Measurements from ENCODE around the gene SMARCB1. TPM values are rescaled to one million over a fixed set of nuclear protein-coding genes. Genes with fewer than 3 reads are reported as not detected.

SMARCB1 gene
- polyA plus RNA-seq, 5 donors: 142 to 157 (median 143) TPM

DNA sequence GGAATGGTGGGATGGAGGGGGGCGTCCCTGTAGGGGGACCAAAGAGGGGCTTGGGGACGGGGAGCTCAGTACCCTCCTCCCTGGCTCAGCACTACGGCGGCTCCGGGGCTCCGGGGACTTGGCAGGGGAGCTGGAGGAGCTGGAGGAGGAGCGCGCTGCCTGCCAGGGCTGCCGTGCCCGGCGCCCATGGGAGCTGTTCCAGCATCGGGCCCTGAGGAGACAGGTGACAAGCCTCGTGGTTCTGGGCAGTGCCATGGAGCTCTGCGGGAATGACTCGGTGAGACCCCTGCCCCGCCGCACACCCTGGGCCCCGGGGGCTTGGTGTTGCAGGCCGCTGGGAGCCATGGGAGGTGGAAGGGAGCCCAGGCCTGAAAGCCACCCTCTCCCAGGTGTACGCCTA lies 95.6 kb downstream of the SMARCB1 start:
- DNase-seq: no peak

- no peak for DNase-seq
Observed at GRCh38 chr22:23883658-23884057, 96.9 kb downstream of the SMARCB1 start.

DNA sequence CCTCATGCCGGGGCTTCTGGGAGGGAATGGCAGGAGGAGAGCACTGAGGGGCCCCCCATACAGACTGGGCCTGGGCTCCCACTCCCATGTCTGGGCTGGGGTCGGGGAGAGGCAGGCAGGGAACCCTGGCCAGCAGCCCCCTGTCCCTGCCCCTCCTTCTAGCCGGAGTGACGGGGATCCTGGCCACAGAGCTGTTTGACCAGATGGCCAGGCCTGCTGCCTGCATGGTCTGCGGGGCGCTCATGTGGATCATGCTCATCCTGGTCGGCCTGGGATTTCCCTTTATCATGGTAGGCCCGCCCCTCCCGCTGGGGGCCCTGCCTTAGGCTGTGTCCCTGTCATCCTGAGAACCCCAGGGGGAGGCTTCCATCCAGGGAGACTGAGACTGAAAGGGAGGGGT lies 97.4 kb downstream of the SMARCB1 start:
- no peak for DNase-seq

Other genes with a start within 250 kb of the SMARCB1 start
- gene IGLL1, start 206.7 kb upstream of the SMARCB1 start, polyA plus RNA-seq (ENCODE audit: insufficient read depth in 1 of 5, insufficient read length in 5 of 5, low replicate concordance in 1 of 5): 1 to 10 TPM in 2 of 5 donors, under 1 TPM in 3; 0.28 to 1.8 (median 0.47) TPM
- 1 to 10 TPM; 2.5 to 5.1 (median 3.2) TPM for gene DRICH1, start 154.6 kb upstream of the SMARCB1 start, polyA plus RNA-seq (ENCODE audit: insufficient read depth in 1 of 5, insufficient read length in 5 of 5, low replicate concordance in 1 of 5)
- gene RGL4, start 96.0 kb upstream of the SMARCB1 start, polyA plus RNA-seq (ENCODE audit: insufficient read depth in 1 of 5, insufficient read length in 5 of 5, low replicate concordance in 1 of 5): 1 to 10 TPM; 2.7 to 5.0 (median 4.1) TPM
- gene ZNF70, start 35.9 kb upstream of the SMARCB1 start, polyA plus RNA-seq (ENCODE audit: insufficient read depth in 1 of 5, insufficient read length in 5 of 5, low replicate concordance in 1 of 5): 10 to 100 TPM in 1 of 5 donors, 1 to 10 TPM in 4; 6.8 to 10.0 (median 7.1) TPM
- under 1 TPM in 3 of 5 donors, not detected in 2; 0.61 to 0.91 (median 0.76) TPM for gene VPREB3, start 32.5 kb upstream of the SMARCB1 start, polyA plus RNA-seq (ENCODE audit: insufficient read depth in 1 of 5, insufficient read length in 5 of 5, low replicate concordance in 1 of 5)
- 1 to 10 TPM; 3.7 to 8.6 (median 7.2) TPM for gene C22orf15, start 24.0 kb upstream of the SMARCB1 start, polyA plus RNA-seq (ENCODE audit: insufficient read depth in 1 of 5, insufficient read length in 5 of 5, low replicate concordance in 1 of 5)
- 10 to 100 TPM; 18.4 to 38.4 (median 24.0) TPM for gene CHCHD10, start 19.0 kb upstream of the SMARCB1 start, polyA plus RNA-seq (ENCODE audit: insufficient read depth in 1 of 5, insufficient read length in 5 of 5, low replicate concordance in 1 of 5)
- 10 to 100 TPM in 2 of 5 donors, 1 to 10 TPM in 3; 7.5 to 12.5 (median 9.4) TPM for gene MMP11, start 14.1 kb upstream of the SMARCB1 start, polyA plus RNA-seq (ENCODE audit: insufficient read depth in 1 of 5, insufficient read length in 5 of 5, low replicate concordance in 1 of 5)
- 1 to 10 TPM; 3.5 to 5.3 (median 3.9) TPM for gene DERL3, start 52.0 kb downstream of the SMARCB1 start, polyA plus RNA-seq (ENCODE audit: insufficient read depth in 1 of 5, insufficient read length in 5 of 5, low replicate concordance in 1 of 5)
- 10 to 100 TPM; 14.9 to 24.0 (median 19.8) TPM for gene SLC2A11, start 70.9 kb downstream of the SMARCB1 start, polyA plus RNA-seq (ENCODE audit: insufficient read depth in 1 of 5, insufficient read length in 5 of 5, low replicate concordance in 1 of 5)
- 100 to 1,000 TPM; 112 to 314 (median 160) TPM for gene MIF, start 107.4 kb downstream of the SMARCB1 start, polyA plus RNA-seq (ENCODE audit: insufficient read depth in 1 of 5, insufficient read length in 5 of 5, low replicate concordance in 1 of 5)
- 10 to 100 TPM in 2 of 5 donors, 1 to 10 TPM in 3; 7.1 to 23.0 (median 9.4) TPM for gene GSTT2B, start 174.2 kb downstream of the SMARCB1 start, polyA plus RNA-seq (ENCODE audit: insufficient read depth in 1 of 5, insufficient read length in 5 of 5, low replicate concordance in 1 of 5)
- gene DDTL, start 179.9 kb downstream of the SMARCB1 start, polyA plus RNA-seq (ENCODE audit: insufficient read depth in 1 of 5, insufficient read length in 5 of 5, low replicate concordance in 1 of 5): 10 to 100 TPM in 3 of 5 donors, 1 to 10 TPM in 2; 7.1 to 10.8 (median 10.1) TPM
- 10 to 100 TPM; 46.9 to 87.1 (median 62.7) TPM for gene DDT, start 187.5 kb downstream of the SMARCB1 start, polyA plus RNA-seq (ENCODE audit: insufficient read depth in 1 of 5, insufficient read length in 5 of 5, low replicate concordance in 1 of 5)
- 1 to 10 TPM in 3 of 5 donors, not detected in 2; 1.5 to 2.0 (median 1.9) TPM for gene GSTT2, start 193.2 kb downstream of the SMARCB1 start, polyA plus RNA-seq (ENCODE audit: insufficient read depth in 1 of 5, insufficient read length in 5 of 5, low replicate concordance in 1 of 5)
- under 1 TPM in 2 of 5 donors, not detected in 3; 0.05 to 0.12 TPM for gene GSTT4, start 218.5 kb downstream of the SMARCB1 start, polyA plus RNA-seq (ENCODE audit: insufficient read depth in 1 of 5, insufficient read length in 5 of 5, low replicate concordance in 1 of 5)
- 100 to 1,000 TPM in 2 of 5 donors, 10 to 100 TPM in 3; 68.9 to 132 (median 78.6) TPM for gene CABIN1, start 224.3 kb downstream of the SMARCB1 start, polyA plus RNA-seq (ENCODE audit: insufficient read depth in 1 of 5, insufficient read length in 5 of 5, low replicate concordance in 1 of 5)